Measurements from ENCODE around the gene ALKBH5. TPM values are rescaled to one million over a fixed set of nuclear protein-coding genes. Genes with fewer than 3 reads are reported as not detected.

Gene ALKBH5
- total and polyA plus RNA-seq, 8 donors = 53.6 to 99.6 (median 63.1) TPM

- ATAC-seq = no peak
- no peaks in the 10 kb centered on the region for H3K9me3 ChIP-seq
- H3K27me3 ChIP-seq = no peaks in the 10 kb centered on the region
- no peak overlapping the region for H3K27ac ChIP-seq
- H3K4me3 ChIP-seq = no peak overlapping the region
- no peaks in the 10 kb centered on the region for H3K36me3 ChIP-seq
- intact Hi-C loops (cut with DNase I) = no loop called here
- H3K4me1 ChIP-seq = peaks cover 7 to 36% of the 10 kb centered on the region in 2 donors
- no peak for TF ChIP-seq CTCF (IDR thresholded peaks at IDR 0.05)
- no peak for DNase-seq
These were observed 26.7 kb upstream of the ALKBH5 start for GRCh38 chr17:18156976-18157280.

GRCh38 chr17:18157354-18157985 is 26.2 kb upstream of the ALKBH5 start:
- no peaks in the 10 kb centered on the region for H3K36me3 ChIP-seq
- H3K4me1 ChIP-seq = peaks cover 7 to 36% of the 10 kb centered on the region in 2 donors
- peak overlapping the region in 1 of 2 donors; percentile 64 for H3K27ac ChIP-seq
- H3K4me3 ChIP-seq = no peak overlapping the region
- TF ChIP-seq CTCF (IDR thresholded peaks at IDR 0.05) = no peak
- H3K9me3 ChIP-seq = no peaks in the 10 kb centered on the region
- intact Hi-C loops (cut with DNase I) = no loop called here
- DNase-seq (no peak), ATAC-seq (no peak)
- H3K27me3 ChIP-seq = no peaks in the 10 kb centered on the region

- TF ChIP-seq CTCF (IDR thresholded peaks at IDR 0.05) = no peak
- Histone ChIP-seq H3K36me3 (no peaks in the 10 kb centered on the region), H3K27me3 (no peaks in the 10 kb centered on the region), H3K4me1 (peaks cover 1 to 30% of the 10 kb centered on the region in 2 donors), H3K27ac (peak overlapping the region; percentile 15 to 64), H3K4me3 (peak overlapping the region; percentile 37 to 58), H3K9me3 (no peaks in the 10 kb centered on the region)
- DNase-seq (peak; percentile 77 to 99 (median 94)), ATAC-seq (peak; percentile 80)
- intact Hi-C loops (cut with DNase I) = no loop called here
These were observed 25.5 kb upstream of the ALKBH5 start for GRCh38 chr17:18158022-18158600.

GRCh38 chr17:18159551-18160120 is 24.0 kb upstream of the ALKBH5 start:
- ATAC-seq = no peak
- peaks cover 0 to 20% of the 10 kb centered on the region in 2 donors for H3K4me1 ChIP-seq
- no peaks in the 10 kb centered on the region for H3K36me3 ChIP-seq
- intact Hi-C loops (cut with DNase I) = no loop called here
- no peak overlapping the region for H3K4me3 ChIP-seq
- H3K27ac ChIP-seq = no peak overlapping the region
- DNase-seq = no peak
- no peak for TF ChIP-seq CTCF (IDR thresholded peaks at IDR 0.05)
- no peaks in the 10 kb centered on the region for H3K27me3 ChIP-seq
- H3K9me3 ChIP-seq = no peaks in the 10 kb centered on the region

GRCh38 chr17:18160128-18160856 is 23.3 kb upstream of the ALKBH5 start:
- intact Hi-C loops (cut with DNase I) = no loop called here
- DNase-seq = no peak

More at GRCh38 chr17:18160128-18160856, 23.3 kb upstream of the ALKBH5 start:
- ATAC-seq = no peak
- no peak overlapping the region for H3K4me3 ChIP-seq
- no peak for TF ChIP-seq CTCF (IDR thresholded peaks at IDR 0.05)
- no peaks in the 10 kb centered on the region for H3K27me3 ChIP-seq
- H3K9me3 ChIP-seq = no peaks in the 10 kb centered on the region
- H3K4me1 ChIP-seq = peaks cover 0 to 20% of the 10 kb centered on the region in 2 donors
- H3K36me3 ChIP-seq = no peaks in the 10 kb centered on the region
- H3K27ac ChIP-seq = no peak overlapping the region
